Stimulated activated CD8-positive, alpha-beta memory T cell treated with anti-CD3 and anti-CD28 coated beads, Interleukin-15, amount 100 ng/mL, for 1 hour (primary cell): ENCODE measurements around the gene ZDHHC9.
"Not testable (repeated sequence)": the region's sequence is repeated elsewhere in the genome, so short reads cannot be mapped to it uniquely, and the experiment has no call there.

Experiments
- DNase-seq: peaks from one replicate; pipeline ENCODE4 v3.0.0-alpha.2; 2020; ENCODE audit warnings: low read depth

ZDHHC9 gene

GRCh38 chrX:129843459-129844306 lies at the start of gene ZDHHC9:
ZDHHC9 (minus strand) TSS chrX:129843886; CDS start chrX:129841945, 1,941 bp downstream.
- peak; percentile 71 for DNase-seq

DNA sequence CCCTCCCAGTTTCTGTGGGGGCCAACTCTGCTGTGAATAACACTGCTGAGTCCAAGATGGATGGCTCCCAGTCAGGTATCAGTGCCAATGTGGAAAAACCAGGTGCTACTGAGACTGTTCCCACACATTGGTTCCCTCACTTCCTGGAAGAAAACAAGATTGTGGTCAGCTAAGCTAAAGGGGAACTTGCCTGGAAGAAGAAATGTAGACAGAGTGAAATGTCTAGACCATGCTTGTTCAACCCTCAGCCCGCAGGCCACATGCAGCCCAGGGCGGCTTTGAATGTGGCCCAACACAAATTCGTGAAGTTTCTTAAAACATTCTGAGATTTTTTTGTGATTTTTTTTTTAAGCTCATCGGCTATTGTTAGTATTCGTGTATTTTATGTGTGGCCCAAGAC lies 33.7 kb upstream of the ZDHHC9 start:
- no peak for DNase-seq

DNA sequence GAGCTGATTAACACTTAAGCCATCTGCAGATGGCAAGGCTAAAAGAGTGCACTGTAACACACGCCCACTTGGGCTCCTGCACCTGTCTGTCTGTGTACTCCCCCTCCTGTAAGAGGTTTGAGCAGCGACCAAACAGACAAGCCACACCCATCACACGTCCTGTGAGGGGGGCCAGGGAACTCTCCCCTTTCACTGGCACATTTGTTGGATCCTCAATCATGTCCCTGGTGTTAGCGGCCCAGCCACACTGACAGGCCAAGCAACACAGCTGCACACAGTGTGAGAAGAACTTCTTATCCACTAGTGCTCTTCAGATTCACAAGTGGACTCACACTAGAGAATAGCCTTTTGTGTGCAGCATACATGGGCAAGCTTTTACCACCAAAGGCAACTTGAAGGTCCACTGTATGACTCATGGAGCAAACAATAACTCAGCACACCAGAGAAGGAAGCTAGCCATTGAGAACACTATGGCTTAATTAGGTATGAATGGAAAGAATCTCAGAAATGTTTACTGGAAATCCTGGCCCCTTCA lies 33.2 kb upstream of the ZDHHC9 start:
- DNase-seq: no peak

DNA sequence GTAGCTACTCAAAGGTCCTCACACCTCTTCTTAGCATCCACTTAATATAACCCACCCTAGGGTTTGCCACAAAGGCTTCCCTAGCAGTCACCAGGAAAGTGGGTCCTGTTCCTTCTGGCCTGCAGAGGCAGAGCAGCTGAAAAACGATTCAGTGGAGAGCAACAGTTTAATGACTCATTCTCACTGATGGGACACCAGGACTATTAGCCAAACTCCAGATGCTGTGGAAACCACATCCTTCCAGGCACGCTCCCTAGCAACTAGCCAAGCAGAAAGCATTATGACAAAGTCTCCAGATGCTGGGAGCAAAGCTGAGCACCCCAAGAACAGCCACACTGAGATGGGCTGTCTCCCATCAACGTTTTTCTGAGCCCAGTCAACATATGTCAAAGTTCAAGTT lies 32.0 kb upstream of the ZDHHC9 start:
- no peak for DNase-seq

DNA sequence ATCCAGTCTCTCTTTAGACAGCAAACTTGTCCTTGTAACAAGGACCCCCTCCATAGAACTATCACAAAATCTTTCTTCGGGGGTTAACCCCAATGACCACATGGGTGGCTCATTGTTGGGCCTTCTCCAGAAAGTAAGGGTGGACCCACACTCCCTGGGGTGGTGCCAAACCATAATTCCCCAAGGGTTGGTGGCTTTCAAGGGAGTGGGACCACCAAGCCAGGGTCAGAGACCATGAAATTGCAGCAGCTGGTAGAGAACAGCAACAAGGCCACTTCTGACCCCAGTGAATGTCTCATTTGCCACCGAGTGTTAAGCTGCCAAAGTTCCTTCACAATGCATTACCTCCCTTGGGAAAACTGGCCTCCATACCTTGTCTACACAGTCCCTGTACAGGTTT lies 28.8 kb upstream of the ZDHHC9 start:
- DNase-seq: no peak

- not testable (repeated sequence) for DNase-seq
Measured at GRCh38 chrX:129866321-129866720, 22.6 kb upstream of the ZDHHC9 start.

DNA sequence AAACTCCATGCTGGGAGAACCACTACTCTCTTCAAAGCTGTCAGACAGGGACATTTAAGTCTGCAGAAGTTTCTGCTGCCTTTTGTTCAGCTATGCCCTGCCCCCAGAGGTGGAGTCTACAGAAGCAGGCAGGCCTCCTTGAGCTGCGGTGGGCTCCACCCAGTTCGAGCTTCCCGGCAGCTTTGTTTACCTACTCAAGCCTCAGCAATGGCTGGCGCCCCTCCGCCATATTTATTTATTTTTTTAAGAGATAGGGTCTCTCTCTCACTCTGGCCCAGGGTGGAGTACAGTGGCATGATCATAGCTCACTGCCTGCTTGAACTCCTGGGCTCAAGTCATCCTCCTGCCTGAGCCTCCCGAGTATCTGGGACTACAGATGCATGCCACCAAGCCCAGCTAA lies 15.4 kb upstream of the ZDHHC9 start:
- DNase-seq: not testable (repeated sequence)

- DNase-seq: not testable (repeated sequence)
Measured at GRCh38 chrX:129851825-129852224, 8.1 kb upstream of the ZDHHC9 start.

GRCh38 chrX:129846716-129847115 lies 3.0 kb upstream of the ZDHHC9 start:
- DNase-seq: no peak

DNA sequence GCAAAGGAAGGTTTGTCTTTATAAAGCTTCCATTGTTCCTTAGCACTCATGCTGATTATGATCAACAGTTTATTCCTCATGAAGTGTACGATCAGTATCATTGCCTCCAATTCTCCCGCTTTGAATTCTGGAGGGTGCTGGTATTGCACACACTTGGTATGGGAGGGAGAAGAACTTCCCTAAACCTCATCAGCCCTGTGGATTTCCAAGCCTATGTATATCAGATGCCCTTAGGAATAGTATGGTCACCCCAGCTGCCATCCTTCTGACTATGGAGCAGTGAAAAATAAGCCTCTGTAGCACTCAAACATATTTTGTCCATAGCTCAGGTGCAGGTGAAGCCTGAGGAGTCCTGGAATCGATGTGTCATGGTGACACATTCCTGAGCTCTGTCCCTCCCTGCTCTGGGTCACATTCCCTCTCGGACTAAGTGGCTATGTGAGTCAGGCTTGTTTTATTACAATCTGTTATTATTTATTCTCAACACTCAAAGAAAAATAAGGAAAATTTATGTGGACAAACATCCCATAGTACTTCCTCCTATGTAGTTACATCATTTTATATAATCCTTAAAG lies 2.0 kb upstream of the ZDHHC9 start:
- no peak for DNase-seq

GRCh38 chrX:129843209-129843458 lies 552 bp downstream of the ZDHHC9 start:
- DNase-seq: no peak

DNA sequence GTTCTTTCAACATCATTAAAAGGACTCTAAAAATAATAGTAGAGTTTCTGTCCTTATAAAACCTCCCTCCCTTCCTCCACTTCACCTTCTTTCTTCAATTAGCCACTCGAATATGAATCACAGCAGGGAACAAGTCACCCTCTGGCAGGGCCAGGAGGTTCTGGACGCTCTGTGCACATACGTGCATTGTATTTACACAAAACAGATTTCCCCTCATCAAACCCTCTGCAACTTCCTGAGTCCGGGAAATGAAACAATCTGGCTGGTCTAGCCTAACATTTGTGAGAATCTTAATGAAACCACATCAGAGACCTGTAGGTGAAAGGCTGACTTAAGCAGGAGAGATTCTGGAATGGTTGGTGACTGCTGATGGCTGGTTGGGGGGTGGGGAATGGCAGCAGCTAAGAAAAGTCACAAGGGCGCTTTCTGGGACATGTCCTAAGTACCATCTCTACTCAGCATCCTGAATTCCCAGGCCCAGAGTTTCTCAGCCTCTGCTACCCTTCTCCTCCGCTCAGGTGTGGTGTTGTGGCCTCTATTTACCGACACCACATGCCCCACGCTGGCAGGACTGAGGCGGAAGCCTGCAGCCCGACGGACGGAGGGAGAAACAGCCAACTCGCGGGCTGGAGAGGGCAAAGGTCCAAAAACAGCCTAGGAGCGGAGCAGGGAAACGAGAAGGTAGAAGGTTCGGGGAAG lies 1.0 kb downstream of the ZDHHC9 start:
- no peak for DNase-seq

GRCh38 chrX:129840344-129840743 lies 3.3 kb downstream of the ZDHHC9 start:
- no peak for DNase-seq

DNA sequence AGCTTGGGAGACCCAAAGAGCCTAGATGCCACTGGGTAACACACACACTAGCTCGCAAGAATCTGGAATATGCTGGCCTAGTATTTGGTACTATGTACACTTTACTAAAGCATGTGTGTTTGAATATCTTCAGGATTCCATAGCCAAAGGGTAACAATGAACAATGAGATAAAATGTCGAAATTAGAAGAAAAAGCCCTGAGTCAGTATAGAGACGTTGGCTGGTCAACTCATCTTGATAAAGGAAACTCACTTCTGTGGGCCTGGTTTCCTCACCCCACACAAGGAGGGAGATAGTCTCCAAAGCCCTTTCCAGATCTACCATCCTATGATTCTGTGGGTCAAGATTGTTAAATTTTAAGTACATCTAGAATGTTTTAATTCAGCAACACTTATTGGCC lies 6.9 kb downstream of the ZDHHC9 start:
- no peak for DNase-seq

DNA sequence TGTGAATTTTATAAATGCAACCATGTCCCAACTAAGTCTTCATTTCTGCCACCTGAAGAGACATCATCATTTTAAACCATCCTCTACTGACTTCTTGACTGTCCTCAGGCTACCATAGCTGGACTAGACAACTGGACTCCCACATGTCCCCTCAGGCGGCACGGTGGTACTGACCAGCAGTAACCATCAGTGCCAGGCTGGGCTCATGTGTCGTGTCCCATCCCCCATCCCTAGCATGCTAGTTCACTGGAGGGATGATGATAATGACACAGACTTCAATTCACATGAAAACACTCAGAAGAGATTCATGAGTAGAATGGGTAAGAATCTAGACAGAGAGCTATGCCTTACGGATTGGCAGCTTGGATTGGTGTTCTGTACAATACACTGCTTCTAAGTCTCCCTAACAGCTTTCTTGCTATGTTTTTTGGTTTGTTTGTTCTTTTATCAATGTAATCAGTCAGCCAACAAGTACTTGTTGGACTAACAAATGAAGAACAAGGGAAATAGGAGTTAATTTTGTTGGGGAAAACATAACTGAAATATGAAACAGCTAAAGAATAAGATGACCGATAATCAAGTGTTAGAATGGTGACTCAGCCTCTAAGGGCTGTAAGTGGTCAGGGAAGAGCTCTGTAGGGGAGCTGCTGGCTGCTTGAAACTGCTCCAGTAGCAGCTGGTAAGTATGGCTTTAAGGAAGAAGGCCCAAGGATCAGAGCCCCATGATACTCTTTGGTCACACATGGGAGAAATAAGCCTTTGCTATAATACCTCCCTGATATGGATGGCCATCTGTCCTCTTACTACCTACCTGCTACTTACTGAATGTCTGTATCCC lies 10.3 kb downstream of the ZDHHC9 start:
- DNase-seq: no peak

DNA sequence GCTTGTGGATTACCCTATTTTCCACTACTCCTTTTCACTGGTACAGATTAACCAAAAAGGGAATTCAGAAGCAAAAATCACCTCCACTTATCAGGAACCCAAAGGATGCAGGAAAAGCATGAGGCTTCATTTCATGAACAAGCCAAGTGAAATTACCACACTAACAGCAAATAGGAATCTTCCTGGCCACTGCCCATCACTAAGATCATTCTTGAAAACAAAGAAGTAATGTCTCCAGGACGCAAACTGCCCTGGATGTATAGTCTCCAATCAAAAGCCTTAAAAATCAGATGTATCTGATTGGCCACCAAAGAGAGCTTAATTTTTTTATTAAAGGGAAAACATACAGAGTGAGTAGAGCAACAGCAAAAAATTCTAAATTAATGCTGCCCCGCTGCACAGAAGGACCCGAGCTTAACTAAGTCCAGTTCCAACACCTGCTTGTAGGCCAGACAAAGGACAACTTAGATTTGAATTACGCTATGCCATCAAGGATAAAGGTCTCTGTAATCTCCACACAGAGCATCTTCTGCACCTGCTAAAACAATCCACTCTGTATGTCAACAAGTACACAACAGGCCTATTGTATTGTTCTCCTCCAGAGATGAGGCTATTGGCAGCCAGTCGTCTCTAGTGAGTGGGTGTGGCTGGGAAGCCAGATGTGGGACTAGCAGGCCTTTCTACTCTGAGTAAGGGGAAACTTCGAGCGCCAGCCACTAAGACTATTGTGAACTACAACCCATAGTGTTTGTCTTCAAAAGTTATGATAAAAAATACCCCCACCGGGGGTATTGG lies 12.4 kb downstream of the ZDHHC9 start:
- DNase-seq: no peak

DNA sequence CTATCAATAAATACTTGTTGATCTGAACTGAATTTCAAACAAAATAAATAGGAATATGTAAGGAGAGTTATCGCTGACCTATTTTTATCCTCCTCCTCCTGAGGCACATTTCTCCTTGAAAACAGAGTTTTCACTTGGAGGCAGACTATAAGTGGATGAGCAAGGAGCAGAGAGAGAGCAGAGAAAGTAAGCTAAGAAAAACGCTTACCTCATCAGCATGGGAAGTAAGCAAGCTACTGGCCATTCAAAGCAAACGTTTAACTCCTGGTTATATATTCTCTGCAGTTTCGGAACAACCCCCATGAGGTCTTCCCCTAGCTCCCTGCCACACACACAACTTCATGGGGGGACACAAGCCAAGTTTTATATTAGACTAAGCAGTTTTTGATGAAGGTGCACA lies 13.2 kb downstream of the ZDHHC9 start:
- DNase-seq: no peak

DNA sequence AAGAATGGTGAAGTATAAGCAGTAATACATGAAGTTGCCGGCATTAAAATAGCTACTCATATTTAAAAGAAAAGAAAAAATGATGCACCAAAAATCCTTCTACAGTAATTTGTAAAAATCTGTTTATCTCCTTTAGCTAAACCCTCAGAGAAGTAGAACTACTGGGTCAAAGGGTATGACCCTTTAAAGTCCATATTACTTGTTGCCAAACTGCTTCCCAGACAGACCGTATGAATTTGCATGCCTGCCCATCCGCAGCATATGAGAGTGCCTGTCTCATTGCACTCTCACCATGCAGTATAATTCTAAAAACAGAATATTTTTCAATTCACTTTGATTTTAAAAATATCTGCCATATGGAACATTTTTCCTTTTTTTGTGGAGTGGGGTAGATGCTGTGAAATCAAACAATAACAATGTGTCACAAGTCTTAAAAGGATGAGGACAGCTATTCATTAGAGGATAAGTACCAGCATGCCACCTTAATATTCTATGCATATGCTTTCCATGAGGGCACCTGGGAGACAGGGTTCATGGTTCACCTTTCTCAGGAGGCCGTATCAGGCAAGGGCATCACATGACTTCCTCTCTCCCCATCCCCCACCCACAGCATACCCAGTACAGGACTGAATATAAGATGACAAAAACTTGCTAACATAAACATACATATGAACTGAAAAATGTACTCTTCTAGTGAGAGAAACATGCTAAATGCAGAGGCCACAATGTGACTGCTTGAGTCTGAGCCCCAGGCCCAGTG lies 17.8 kb downstream of the ZDHHC9 start:
- no peak for DNase-seq

DNA sequence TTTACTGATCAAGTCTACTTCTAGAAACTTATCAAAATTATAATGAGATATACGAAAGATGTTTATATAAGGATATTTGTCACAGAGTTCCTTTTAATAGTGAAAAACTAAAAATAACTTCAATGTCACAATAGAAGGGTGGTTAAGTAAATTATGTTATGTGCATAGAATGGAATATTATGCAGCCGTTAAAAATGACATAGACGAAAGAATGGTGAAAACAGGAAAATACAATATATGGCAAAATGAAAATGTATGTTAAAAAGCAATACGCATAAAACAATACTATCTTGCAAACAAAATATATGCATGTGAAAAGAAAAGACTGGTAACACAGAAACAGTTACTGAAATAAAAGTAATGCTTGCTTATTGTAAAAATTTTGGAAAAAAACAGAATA lies 19.1 kb downstream of the ZDHHC9 start:
- DNase-seq: no peak

- no peak for DNase-seq
Measured at GRCh38 chrX:129823522-129823921, 20.2 kb downstream of the ZDHHC9 start.

- DNase-seq: no peak
Measured at GRCh38 chrX:129823115-129823514, 20.6 kb downstream of the ZDHHC9 start.
